Spleen (tissue), 11 donors: Measurements from ENCODE around the gene SEC14L1. TPM values are rescaled to one million over a fixed set of nuclear protein-coding genes. Genes with fewer than 3 reads are reported as not detected.

ENCODE experiments used
- DNase-seq: peaks from one replicate; pipeline ENCODE4 v3.0.0-alpha.2; 2020
- H3K27ac ChIP-seq, 8 donors: fragments of 200-600 bp; sonication (generic) in 7 of 8; 1 replicate in 4 of 8; 2 replicates in 4 of 8; pipeline versions ENCODE4 v1.5.0 to v1.8.0; 2016 to 2021; ENCODE audit warnings: inconsistent platforms in 4 of 8, mild to moderate bottlenecking in 4 of 8, moderate library complexity in 1 of 8
- H3K27me3 ChIP-seq, 7 donors: fragments of 200-600 bp; sonication (generic) in 6 of 7; replicated peaks in 1 of 7; 1 replicate in 4 of 7; 2 replicates in 3 of 7; pipeline versions ENCODE4 v1.5.0 to v1.8.0; 2016 to 2021; ENCODE audit warnings: inconsistent platforms in 3 of 7, mild to moderate bottlenecking in 1 of 7
- H3K36me3 ChIP-seq, 6 donors: fragments of 200-600 bp; sonication (generic) in 5 of 6; 1 replicate in 4 of 6; 2 replicates in 2 of 6; pipeline versions ENCODE4 v1.5.0 to v1.8.0; 2016 to 2021; ENCODE audit warnings: inconsistent platforms in 2 of 6
- H3K4me1 ChIP-seq, 6 donors: fragments of 200-600 bp; sonication (generic) in 5 of 6; 1 replicate in 3 of 6; 2 replicates in 3 of 6; pipeline versions ENCODE4 v1.5.0 to v1.8.0; 2016 to 2021; ENCODE audit warnings: inconsistent platforms in 3 of 6
- H3K4me3 ChIP-seq, 8 donors: fragments of 200-600 bp; sonication (generic) in 7 of 8; 1 replicate in 4 of 8; 2 replicates in 4 of 8; pipeline versions ENCODE4 v1.5.0 to v1.8.0; 2016 to 2021; ENCODE audit warnings: inconsistent platforms in 4 of 8, mild to moderate bottlenecking in 4 of 8, moderate library complexity in 2 of 8
- H3K9me3 ChIP-seq, 8 donors: fragments of 200-600 bp; sonication (generic) in 7 of 8; 1 replicate in 4 of 8; 2 replicates in 4 of 8; pipeline versions ENCODE4 v1.5.0 to v1.8.0; 2016 to 2021; ENCODE audit warnings: inconsistent platforms in 4 of 8
- POLR2A ChIP-seq, 3 donors: fragments of 450-650 bp; IDR thresholded peaks; one replicate each; pipeline ENCODE4 v1.5.1; 2017; ENCODE audit warnings: antibody characterized with exemption in 3 of 3, mild to moderate bottlenecking in 1 of 3
- POLR2AphosphoS5 ChIP-seq, 3 donors: sonication (generic); formaldehyde crosslinking; IDR thresholded peaks; one replicate each; pipeline ENCODE4 v1.5.1; 2017; ENCODE audit warnings: antibody characterized with exemption in 3 of 3
- WGBS, 5 donors: extraction: QIAGEN DNeasy Blood & Tissue Kit in 3 of 5; methylation state at CpG; one replicate each; pipeline versions ENCODE4 v1.1.5 to v1.1.7; 2013 to 2018; 5-methylcytosine and 5-hydroxymethylcytosine counted together
- intact Hi-C: fragments of 100-400 bp; cut with DNase I; formaldehyde crosslinking; loops from one replicate; pipeline ENCODE4 v1.15.0; 2023; ENCODE audit warnings: low total_unique reads
- polyA plus RNA-seq, 3 donors: library from polyadenylated mRNA; stranded (reverse); fragments of 200-250 nt; gene quantifications; one replicate each; pipeline ENCODE4 v1.2.1, GENCODE V29; 2013
- total RNA-seq, 7 donors: library from RNA; depleted of rRNA in 3 of 7; stranded (reverse); fragments of >200 nt in 3 of 7; fragmentation: NEBNext Ultra II Directional in 4 of 7; extraction: Animal tissue kit (Norgen Biotek cat#: 25700) in 4 of 7; gene quantifications; one replicate each; pipeline versions ENCODE4 v1.1.0 to v1.2.1, GENCODE V29; 2016 to 2021
- TF ChIP-seq, protein P1 (sequence below), 11 experiments: fragments of 200-600 bp in 7 of 11; fragments of 450-650 bp in 4 of 11; sonication (generic) in 4 of 11; IDR thresholded peaks in 8 of 11; conservative IDR thresholded peaks in 3 of 11; 1 replicate in 7 of 11; 2 replicates in 4 of 11; pipeline versions ENCODE4 v1.4.0 to v1.8.0; 2016 to 2021; ENCODE audit warnings: antibody characterized with exemption in 11 of 11, inconsistent platforms in 4 of 11, mild to moderate bottlenecking in 1 of 11
- donor health status: healthy with polysubstance abuse.
- donor health status: DM: no; HTN: no; CAD: no; lungs with moderate emphysema.
- donor health status: DM: no; HTN: no; CAD: no.
- donor health status: Bipolar disorder and iron deficiency.
- donor health status: healthy.
- donor health status: DM: no; HTN: no; CAD: no.
- donor health status: DM: yes; HTN: yes; CAD: no.

Gene SEC14L1
- total and polyA plus RNA-seq, 10 donors, result 14.5 to 202 (median 169) TPM

- H3K27me3 ChIP-seq, result no peaks in the 10 kb centered on the region
- no peak overlapping the region for H3K4me3 ChIP-seq
- no peaks in the 10 kb centered on the region for H3K36me3 ChIP-seq
- intact Hi-C loops, result no loop called here
- no peak for DNase-seq
- H3K4me1 ChIP-seq, result peaks cover 0 to 72% (median 35%) of the 10 kb centered on the region in 6 donors
- H3K27ac ChIP-seq, result peak overlapping the region in 4 of 8 donors; percentile 8 to 90 (median 23)
- WGBS, 5 donors, result 60 to 84% (median 80%) methylated on average over 7 of the region's 7 CpGs
- TF ChIP-seq, protein P1, sequence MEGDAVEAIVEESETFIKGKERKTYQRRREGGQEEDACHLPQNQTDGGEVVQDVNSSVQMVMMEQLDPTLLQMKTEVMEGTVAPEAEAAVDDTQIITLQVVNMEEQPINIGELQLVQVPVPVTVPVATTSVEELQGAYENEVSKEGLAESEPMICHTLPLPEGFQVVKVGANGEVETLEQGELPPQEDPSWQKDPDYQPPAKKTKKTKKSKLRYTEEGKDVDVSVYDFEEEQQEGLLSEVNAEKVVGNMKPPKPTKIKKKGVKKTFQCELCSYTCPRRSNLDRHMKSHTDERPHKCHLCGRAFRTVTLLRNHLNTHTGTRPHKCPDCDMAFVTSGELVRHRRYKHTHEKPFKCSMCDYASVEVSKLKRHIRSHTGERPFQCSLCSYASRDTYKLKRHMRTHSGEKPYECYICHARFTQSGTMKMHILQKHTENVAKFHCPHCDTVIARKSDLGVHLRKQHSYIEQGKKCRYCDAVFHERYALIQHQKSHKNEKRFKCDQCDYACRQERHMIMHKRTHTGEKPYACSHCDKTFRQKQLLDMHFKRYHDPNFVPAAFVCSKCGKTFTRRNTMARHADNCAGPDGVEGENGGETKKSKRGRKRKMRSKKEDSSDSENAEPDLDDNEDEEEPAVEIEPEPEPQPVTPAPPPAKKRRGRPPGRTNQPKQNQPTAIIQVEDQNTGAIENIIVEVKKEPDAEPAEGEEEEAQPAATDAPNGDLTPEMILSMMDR (IDR thresholded peaks at IDR 0.05 in 8 of 11, conservative IDR thresholded peaks at IDR 0.05 in 3 of 11), result no peak
- TF ChIP-seq POLR2A (IDR thresholded peaks at IDR 0.05), result no peak
- no peak for TF ChIP-seq POLR2AphosphoS5 (IDR thresholded peaks at IDR 0.05)
- no peaks in the 10 kb centered on the region for H3K9me3 ChIP-seq
Observed at GRCh38 chr17:77120868-77121267, 19.9 kb upstream of the SEC14L1 start.

GRCh38 chr17:77124192-77124889 is 16.4 kb upstream of the SEC14L1 start:
- H3K27ac ChIP-seq, result peak overlapping the region in 7 of 8 donors; percentile 53 to 90 (median 61)
- no peaks in the 10 kb centered on the region for H3K36me3 ChIP-seq
- no peaks in the 10 kb centered on the region for H3K9me3 ChIP-seq
- H3K4me1 ChIP-seq, result peaks cover 0 to 69% (median 28%) of the 10 kb centered on the region in 6 donors
- peak in 2 of 3 donors; percentile 48 to 72 for TF ChIP-seq POLR2AphosphoS5 (IDR thresholded peaks at IDR 0.05)
- TF ChIP-seq, protein P1 (IDR thresholded peaks at IDR 0.05 in 8 of 11, conservative IDR thresholded peaks at IDR 0.05 in 3 of 11), result no peak
- intact Hi-C loops, result no loop called here
- H3K4me3 ChIP-seq, result peak overlapping the region in 1 of 8 donors; percentile 48
- no peaks in the 10 kb centered on the region for H3K27me3 ChIP-seq
- WGBS, 5 donors, result 44 to 57% (median 49%) methylated on average over 15 of the region's 15 CpGs
- DNase-seq, result no peak

- no peak overlapping the region for H3K4me3 ChIP-seq
- no peak for DNase-seq
- WGBS, 5 donors, result 65 to 71% (median 67%) methylated on average over 8 of the region's 8 CpGs
- no peaks in the 10 kb centered on the region for H3K9me3 ChIP-seq
- no peaks in the 10 kb centered on the region for H3K27me3 ChIP-seq
- H3K4me1 ChIP-seq, result peaks cover 3 to 74% (median 31%) of the 10 kb centered on the region in 6 donors
- intact Hi-C loops, result no loop called here
- peak overlapping the region in 5 of 8 donors; percentile 26 to 90 (median 49) for H3K27ac ChIP-seq
- H3K36me3 ChIP-seq, result no peaks in the 10 kb centered on the region
- TF ChIP-seq POLR2AphosphoS5 (IDR thresholded peaks at IDR 0.05) (no peak), POLR2A (IDR thresholded peaks at IDR 0.05) (no peak)
- TF ChIP-seq, protein P1 (IDR thresholded peaks at IDR 0.05 in 8 of 11, conservative IDR thresholded peaks at IDR 0.05 in 3 of 11), result no peak
Observed at GRCh38 chr17:77125432-77125901, 15.3 kb upstream of the SEC14L1 start.

DNA sequence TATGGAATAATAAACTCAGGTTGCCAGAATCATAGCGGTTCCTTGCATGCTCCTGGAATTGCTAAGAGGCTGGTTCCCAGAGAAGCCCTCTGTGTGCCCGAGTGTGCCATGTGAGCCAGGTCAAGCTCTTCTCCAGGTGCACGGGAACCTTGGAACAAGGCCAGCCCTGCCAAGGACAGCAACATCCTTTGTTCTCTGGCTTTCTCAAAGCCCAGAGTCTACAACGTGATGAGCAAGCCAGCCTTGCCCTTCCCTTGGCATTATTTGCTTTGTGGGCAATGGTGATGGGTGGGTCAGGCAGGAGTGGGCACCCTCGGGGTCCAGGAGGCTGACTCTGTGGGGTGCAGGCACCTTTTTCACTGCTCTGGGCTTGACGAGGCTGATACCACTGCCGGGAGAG is 14.2 kb upstream of the SEC14L1 start:
- intact Hi-C loops, result no loop called here
- whole genome bisulfite sequencing, 5 donors, result 74 to 79% (median 75%) methylated on average over 6 to 7 of the region's 7 CpGs
- peaks cover 3 to 74% (median 30%) of the 10 kb centered on the region in 6 donors for H3K4me1 ChIP-seq
- no peaks in the 10 kb centered on the region for H3K27me3 ChIP-seq
- H3K36me3 ChIP-seq, result no peaks in the 10 kb centered on the region
- no peak overlapping the region for H3K4me3 ChIP-seq
- peak overlapping the region in 3 of 8 donors; percentile 75 to 90 (median 86) for H3K27ac ChIP-seq
- no peaks in the 10 kb centered on the region for H3K9me3 ChIP-seq
- TF ChIP-seq, protein P1 (IDR thresholded peaks at IDR 0.05 in 8 of 11, conservative IDR thresholded peaks at IDR 0.05 in 3 of 11), result no peak
- no peak for TF ChIP-seq POLR2A (IDR thresholded peaks at IDR 0.05)
- TF ChIP-seq POLR2AphosphoS5 (IDR thresholded peaks at IDR 0.05), result no peak
- no peak for DNase-seq
